Activated CD8-positive, alpha-beta memory T cell treated with anti-CD3 and anti-CD28 coated beads, Interleukin-2, amount 50 U/mL, for 48 hours (primary cell): ENCODE data around the gene SCN9A.

ENCODE experiments used
- DNase-seq: peaks from one replicate; pipeline ENCODE4 v3.0.0-alpha.2; 2020

The SCN9A gene

GRCh38 chr2:166167449-166167848 is 208.3 kb downstream of the SCN9A start:
- no peak for DNase-seq

DNA sequence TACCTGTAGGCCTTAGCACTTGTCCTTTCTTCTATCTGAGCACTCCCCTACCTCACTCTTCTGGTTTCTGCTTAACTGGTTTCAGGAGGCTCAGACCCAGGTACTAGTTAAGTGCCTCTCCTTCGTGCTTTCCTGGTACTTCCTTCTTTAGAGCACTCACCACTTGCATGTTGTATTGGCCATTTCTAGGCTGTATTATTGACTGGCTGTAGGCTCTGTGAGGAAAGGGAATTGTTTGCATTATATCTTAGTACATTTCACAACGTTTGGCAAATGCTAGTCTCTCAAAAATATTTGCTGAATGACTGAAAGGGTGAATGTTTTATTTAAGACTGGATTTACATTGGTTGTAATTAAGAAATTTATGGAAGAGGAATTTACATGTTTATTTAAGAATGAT is 212.0 kb downstream of the SCN9A start:
- no peak for DNase-seq

GRCh38 chr2:166158546-166158945 is 217.2 kb downstream of the SCN9A start:
- no peak for DNase-seq

DNA sequence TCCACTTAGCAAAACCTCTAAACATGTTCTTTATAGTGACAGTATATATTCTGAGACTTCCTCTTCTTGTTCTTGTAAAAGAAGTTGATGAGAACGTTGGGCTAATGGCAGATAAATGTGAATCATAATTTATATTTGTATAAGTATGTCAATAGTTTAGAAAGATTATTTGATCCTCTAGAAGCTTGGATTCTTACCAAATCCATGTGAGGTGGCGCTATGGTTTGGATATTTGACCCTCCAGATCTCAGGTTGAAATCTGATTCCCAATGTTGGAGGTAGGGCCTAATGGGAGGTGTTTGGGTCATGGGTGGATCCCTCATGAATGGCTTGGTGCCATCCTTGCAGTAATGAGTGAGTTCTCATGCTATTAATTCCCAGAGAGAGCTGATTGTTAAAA is 218.2 kb downstream of the SCN9A start:
- no peak for DNase-seq

- no peak for DNase-seq
Measured at GRCh38 chr2:166156985-166157490, 218.7 kb downstream of the SCN9A start.

- DNase-seq = no peak
Measured at GRCh38 chr2:166155589-166155988, 220.2 kb downstream of the SCN9A start.

DNA sequence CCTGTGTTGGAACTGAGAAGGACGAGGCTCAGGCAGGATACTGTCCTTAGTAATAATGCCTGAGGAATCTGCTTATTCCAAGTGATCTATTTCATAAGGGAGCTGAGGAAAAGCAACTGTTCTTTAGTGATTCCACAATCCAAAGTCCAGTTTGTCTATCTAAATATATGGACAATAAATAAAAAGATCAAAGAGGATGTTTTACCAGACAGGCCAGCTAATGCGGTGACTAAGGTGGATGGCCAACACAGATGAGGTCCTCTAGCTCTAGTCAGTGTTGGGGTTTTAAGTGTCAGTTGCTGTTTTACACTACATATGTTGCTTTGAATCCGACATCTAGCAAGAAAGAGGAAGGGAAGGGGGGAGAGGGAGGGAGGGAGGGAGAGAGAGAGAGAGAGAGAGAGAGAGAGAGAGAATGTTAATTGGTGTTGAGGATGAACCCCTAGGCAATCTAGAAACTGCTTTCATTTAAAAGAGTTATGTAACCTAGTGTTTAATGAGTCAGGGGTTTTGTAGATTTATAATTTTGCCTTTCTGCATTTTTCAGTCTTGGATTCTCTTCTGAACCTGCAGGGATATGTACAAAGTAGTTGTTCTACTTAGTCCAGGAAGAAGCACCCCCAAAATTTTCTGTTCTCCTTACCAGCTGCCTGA is 220.9 kb downstream of the SCN9A start:
- DNase-seq = no peak

DNA sequence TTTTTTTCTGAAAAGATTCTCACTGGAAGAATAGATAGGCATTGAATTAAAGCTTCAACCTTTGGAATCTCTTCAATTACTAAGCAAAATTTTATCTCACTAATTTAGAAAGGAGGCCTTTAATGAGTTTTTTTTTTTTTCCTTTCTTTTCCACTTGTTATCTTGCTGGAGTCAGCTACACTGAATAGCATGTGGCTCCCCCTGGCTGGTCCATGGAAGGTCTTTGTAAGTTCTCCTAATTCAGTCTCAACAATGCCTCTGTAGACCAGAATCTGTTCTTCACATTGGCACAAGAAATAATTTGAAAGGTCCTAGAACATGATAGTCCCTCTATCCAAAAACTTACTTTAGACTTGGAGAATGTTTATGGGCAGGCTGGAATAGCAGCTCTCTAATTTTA is 223.7 kb downstream of the SCN9A start:
- no peak for DNase-seq

GRCh38 chr2:166148500-166149400 is 227.0 kb downstream of the SCN9A start:
- no peak for DNase-seq

DNA sequence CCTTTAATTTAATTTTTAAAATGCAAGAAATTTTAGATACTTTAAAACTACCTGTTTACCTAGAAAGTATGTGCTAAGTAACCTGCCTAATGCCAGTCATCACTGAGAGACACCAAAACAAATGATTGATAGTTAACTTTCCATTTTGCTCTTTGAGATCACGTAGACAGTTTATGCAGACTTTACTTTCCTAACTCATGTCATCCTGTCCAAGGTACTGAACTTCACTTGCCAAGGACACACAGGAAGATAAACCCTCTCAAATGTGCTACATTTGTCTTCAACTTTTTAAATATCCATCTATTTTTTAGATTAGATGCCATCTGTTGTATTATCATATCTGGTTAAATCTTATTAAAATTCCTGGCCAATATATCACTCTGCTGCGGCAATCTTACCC is 227.9 kb downstream of the SCN9A start:
- no peak for DNase-seq
